ENCODE data around the gene SLC41A3. TPM values are rescaled to one million over a fixed set of nuclear protein-coding genes. Genes with fewer than 3 reads are reported as not detected.

Gene SLC41A3
- total and polyA plus RNA-seq, 2 of the 4 experiments (the other 2 are of a cell fraction): 30.5 to 43.5 TPM

DNA sequence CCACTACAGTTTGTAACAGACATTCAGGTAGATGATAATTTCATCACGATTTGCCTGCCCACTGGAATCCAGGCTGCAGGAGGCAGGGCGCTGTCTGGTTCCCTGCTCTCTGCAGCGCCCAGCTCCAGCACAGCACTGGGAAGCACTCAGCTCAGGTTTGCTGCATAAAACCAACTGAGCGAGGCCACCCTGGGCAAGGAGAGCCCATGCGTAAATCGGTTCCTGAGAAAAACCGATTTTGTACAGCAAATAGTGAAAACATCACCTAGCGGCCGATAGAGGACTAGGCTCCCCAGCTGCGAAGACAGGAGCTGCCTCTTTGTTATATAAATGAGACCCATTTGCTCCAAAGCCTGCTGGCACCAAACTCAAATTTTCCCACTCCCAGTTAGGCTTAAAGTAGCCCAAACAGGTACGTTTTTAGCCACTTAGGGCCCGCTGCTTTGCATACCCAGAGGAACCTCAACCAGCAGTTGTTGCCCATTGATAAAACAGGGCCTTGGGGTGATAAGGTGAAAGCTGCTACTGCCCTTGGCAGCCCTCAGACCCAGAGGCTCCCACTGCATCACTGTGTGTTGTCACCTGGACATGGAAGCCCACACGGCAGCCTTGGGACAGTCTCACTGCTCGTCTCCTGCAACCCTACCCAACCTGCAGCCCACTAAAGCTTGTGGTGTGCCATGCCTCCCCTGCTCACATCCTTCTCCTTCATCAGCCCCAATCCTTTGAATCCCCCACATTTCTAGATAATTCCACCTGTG, 49.0 kb upstream of the SLC41A3 start:
- H3K4me3 ChIP-seq (ENCODE audit: insufficient read depth, low read depth, low read length): no peak overlapping the region
- no peaks in the 10 kb centered on the region for H3K79me1 ChIP-seq (ENCODE audit: low read depth in 1 of 2, low read length in 2 of 2)
- H3K27ac ChIP-seq (ENCODE audit: insufficient read depth, low read length): no peak overlapping the region
- no peak for TF ChIP-seq CEBPB (IDR thresholded peaks at IDR 0.05; ENCODE audit: low read depth, low read length)
- peak; percentile 40 for TF ChIP-seq CTCF (conservative IDR thresholded peaks at IDR 0.05; ENCODE audit: low read depth, low read length)
- TF ChIP-seq RCOR1 (IDR thresholded peaks at IDR 0.05; ENCODE audit: insufficient replicate concordance, low read length): no peak
- TF ChIP-seq USF2 (IDR thresholded peaks at IDR 0.05; ENCODE audit: low read depth, low read length): no peak
- TF ChIP-seq BHLHE40 (IDR thresholded peaks at IDR 0.05; ENCODE audit: low read depth, low read length): no peak
- TF ChIP-seq, protein P1, sequence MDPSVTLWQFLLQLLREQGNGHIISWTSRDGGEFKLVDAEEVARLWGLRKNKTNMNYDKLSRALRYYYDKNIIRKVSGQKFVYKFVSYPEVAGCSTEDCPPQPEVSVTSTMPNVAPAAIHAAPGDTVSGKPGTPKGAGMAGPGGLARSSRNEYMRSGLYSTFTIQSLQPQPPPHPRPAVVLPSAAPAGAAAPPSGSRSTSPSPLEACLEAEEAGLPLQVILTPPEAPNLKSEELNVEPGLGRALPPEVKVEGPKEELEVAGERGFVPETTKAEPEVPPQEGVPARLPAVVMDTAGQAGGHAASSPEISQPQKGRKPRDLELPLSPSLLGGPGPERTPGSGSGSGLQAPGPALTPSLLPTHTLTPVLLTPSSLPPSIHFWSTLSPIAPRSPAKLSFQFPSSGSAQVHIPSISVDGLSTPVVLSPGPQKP (IDR thresholded peaks at IDR 0.05; ENCODE audit: borderline replicate concordance, low read depth, low read length): no peak
- peak; percentile 28; the same call in 1 of the 2 replicates for TF ChIP-seq SMC3 (IDR thresholded peaks at IDR 0.05; ENCODE audit: low read depth, low read length)
- TF ChIP-seq MAFK (IDR thresholded peaks at IDR 0.05; ENCODE audit: low read depth, low read length): no peak
- TF ChIP-seq RFX5 (IDR thresholded peaks at IDR 0.05; ENCODE audit: low read depth, low read length): no peak
- TF ChIP-seq CHD1 (IDR thresholded peaks at IDR 0.05; ENCODE audit: low read depth, low read length): no peak
- no peak for TF ChIP-seq MAZ (IDR thresholded peaks at IDR 0.05; ENCODE audit: borderline replicate concordance, low read depth, low read length)
- no peak for TF ChIP-seq POLR2A (IDR thresholded peaks at IDR 0.05; ENCODE audit: low read depth, low read length)
- no peak for TF ChIP-seq NFE2L2 (IDR thresholded peaks at IDR 0.05; ENCODE audit: low read depth, low read length)
- TF ChIP-seq RAD21 (IDR thresholded peaks at IDR 0.05; ENCODE audit: low read length): peak; percentile 44
- H3K36me3 ChIP-seq (ENCODE audit: control insufficient read depth, insufficient read depth, low read length): no peaks in the 10 kb centered on the region
- no peak overlapping the region for H2BK20ac ChIP-seq (ENCODE audit: low read depth, low read length)
- no peak overlapping the region for H3K4ac ChIP-seq (ENCODE audit: low read depth, low read length)
- POLR2A ChIA-PET (ENCODE audit: unreplicated experiment): no interaction called here
- no peak overlapping the region for H4K8ac ChIP-seq (ENCODE audit: low read depth in 2 of 2, low read length in 2 of 2)
- H3K9ac ChIP-seq (ENCODE audit: low read depth, low read length): no peak overlapping the region
- H3K23ac ChIP-seq (ENCODE audit: low read depth, low read length): no peak overlapping the region
- no peak overlapping the region for H2AFZ ChIP-seq (replicated peaks; ENCODE audit: low read length, poor library complexity)
- H4K20me1 ChIP-seq (ENCODE audit: insufficient read depth, low read length): no peaks in the 10 kb centered on the region
- no peak overlapping the region for H3K56ac ChIP-seq (ENCODE audit: extremely low read depth, insufficient read depth, low read length)
- H3K14ac ChIP-seq (replicated peaks; ENCODE audit: low read depth, low read length): no peak overlapping the region
- peak; percentile 12 for DNase-seq
- no peak overlapping the region for H2AK5ac ChIP-seq (ENCODE audit: low read depth, low read length)
- H3K4me1 ChIP-seq (ENCODE audit: control insufficient read depth, insufficient read depth, low read length): no peaks in the 10 kb centered on the region
- dilution Hi-C loops (cut with HindIII; ENCODE audit: low sequenced_read_pairs, unreplicated experiment) (no loop called here), intact Hi-C loops (cut with micrococcal nuclease) (loop anchor here (5.0 to 10.0 kb wide), 4 partner anchors 161 to 389 kb away; partner anchors contain the start of genes CHST13 and ZXDC), in situ Hi-C loops (cut with MboI; ENCODE audit: low sequenced_read_pairs) (loop anchor here (5.0 kb wide), 1 partner anchor 254 kb away; no protein-coding TSS in a partner anchor)
- no TSS peak for BruUV-seq (replicated peaks)
- no peak for ATAC-seq (ENCODE audit: low read depth)
- no peaks in the 10 kb centered on the region for H3K9me1 ChIP-seq (ENCODE audit: insufficient read depth, low read length)
- no peak overlapping the region for H3K18ac ChIP-seq (ENCODE audit: low read depth, low read length)
- H2AK9ac ChIP-seq (replicated peaks; ENCODE audit: low read depth, low read length, poor library complexity): no peak overlapping the region
- H4K91ac ChIP-seq (ENCODE audit: insufficient read depth, low read depth, low read length): no peak overlapping the region
- peaks cover 42% of the 10 kb centered on the region for H3K27me3 ChIP-seq (ENCODE audit: control insufficient read depth, insufficient read depth, low read length)
- CTCF ChIA-PET: interaction anchor here (0.6 to 2.7 kb wide), 8 partner anchors 11 to 738 kb away, joined by 3 to 10 read pairs (median 4); no protein-coding TSS in a partner anchor
- H3K9me3 ChIP-seq (ENCODE audit: control insufficient read depth, insufficient read depth, low read length): no peaks in the 10 kb centered on the region
- H2BK15ac ChIP-seq (ENCODE audit: low read depth, low read length): no peak overlapping the region
- no peak overlapping the region for H4K5ac ChIP-seq (ENCODE audit: low read depth, low read length)
- no peak overlapping the region for H2BK120ac ChIP-seq (ENCODE audit: low read depth, low read length)
- H2BK5ac ChIP-seq (ENCODE audit: low read depth, low read length, poor library complexity, severe bottlenecking): no peak overlapping the region
- 46% methylated on average over 3 of the region's 14 CpGs; no CpG with 5 or more reads in 1 of the 2 experiments for WGBS, 2 experiments (ENCODE audit: extremely low coverage in 2 of 2, insufficient read length in 1 of 2)
- no peak overlapping the region for H3K4me2 ChIP-seq (ENCODE audit: low read depth, low read length)

Measured in IMR-90 (cell line).